ENCODE results near the gene PDZRN4. TPM values are rescaled to one million over a fixed set of nuclear protein-coding genes. Genes with fewer than 3 reads are reported as not detected.

PDZRN4 gene
- total RNA-seq, 6 donors from 2014 or later = 0.17 to 1.3 (median 0.61) TPM; not detected in 1

DNA sequence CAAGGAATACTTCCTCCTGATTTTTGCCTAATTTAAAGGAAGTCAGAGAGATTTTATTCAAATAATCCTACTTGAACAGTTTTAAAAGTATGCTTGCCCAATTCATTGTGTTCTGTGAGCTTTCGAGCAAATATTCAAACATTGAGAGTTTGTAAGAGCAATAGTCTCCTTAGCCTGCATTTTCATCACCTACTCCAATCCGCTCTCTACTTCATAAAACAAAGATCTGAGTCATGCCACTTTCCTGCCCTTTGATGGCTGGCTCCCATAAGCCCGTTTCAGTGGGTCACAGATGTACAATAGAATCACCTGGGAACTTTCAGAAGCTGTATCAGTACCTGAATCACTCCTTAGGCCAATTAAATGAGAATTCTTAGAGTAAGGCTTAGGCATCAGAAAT lies 319.2 kb downstream of the PDZRN4 start:
- WGBS, 2 donors = 65 to 66% methylated on average over 3 of the region's 3 CpGs
- no peak overlapping the region for H3K27ac ChIP-seq

DNA sequence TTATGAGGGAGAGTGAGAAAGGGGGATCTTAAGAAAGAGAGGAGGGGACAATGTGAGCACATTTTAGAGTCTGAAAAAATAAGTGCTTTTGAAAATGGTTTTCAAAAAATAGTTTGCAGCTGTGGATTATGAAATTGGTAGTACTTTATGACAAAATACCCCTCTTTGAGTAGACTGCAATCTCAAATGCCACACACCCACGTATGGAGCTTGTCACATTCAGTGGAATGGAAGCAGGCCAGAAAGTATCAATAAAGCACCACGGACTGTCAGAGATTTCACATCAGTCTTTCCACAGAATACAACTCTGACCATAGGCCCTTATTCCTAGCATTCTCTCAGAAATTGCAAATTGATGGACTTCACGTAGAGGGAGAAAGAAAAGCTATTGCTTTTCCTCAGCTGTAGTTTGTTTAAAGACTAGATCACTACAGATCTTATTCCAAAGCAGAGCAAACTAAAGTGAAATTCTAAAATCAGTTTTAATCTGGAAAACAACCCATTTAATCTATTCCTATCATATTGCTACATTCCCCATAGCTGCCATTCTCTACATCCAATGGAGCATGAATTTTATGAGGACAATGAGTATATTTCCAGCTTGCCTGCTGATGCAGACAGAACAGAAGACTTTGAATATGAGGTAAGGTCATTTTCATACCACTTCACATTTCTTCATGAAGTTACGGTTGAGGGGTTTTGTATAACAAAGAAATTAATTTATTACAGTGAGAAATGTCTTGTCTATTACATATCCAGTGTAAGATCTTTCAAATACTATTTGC lies 321.3 kb downstream of the PDZRN4 start:
- no peak for TF ChIP-seq POLR2AphosphoS5 (IDR thresholded peaks at IDR 0.05)
- no peak for TF ChIP-seq POLR2A (IDR thresholded peaks at IDR 0.05)
- TF ChIP-seq EP300 (IDR thresholded peaks at IDR 0.05) = no peak
- TF ChIP-seq, protein P1, sequence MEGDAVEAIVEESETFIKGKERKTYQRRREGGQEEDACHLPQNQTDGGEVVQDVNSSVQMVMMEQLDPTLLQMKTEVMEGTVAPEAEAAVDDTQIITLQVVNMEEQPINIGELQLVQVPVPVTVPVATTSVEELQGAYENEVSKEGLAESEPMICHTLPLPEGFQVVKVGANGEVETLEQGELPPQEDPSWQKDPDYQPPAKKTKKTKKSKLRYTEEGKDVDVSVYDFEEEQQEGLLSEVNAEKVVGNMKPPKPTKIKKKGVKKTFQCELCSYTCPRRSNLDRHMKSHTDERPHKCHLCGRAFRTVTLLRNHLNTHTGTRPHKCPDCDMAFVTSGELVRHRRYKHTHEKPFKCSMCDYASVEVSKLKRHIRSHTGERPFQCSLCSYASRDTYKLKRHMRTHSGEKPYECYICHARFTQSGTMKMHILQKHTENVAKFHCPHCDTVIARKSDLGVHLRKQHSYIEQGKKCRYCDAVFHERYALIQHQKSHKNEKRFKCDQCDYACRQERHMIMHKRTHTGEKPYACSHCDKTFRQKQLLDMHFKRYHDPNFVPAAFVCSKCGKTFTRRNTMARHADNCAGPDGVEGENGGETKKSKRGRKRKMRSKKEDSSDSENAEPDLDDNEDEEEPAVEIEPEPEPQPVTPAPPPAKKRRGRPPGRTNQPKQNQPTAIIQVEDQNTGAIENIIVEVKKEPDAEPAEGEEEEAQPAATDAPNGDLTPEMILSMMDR (IDR thresholded peaks at IDR 0.05) = no peak
- ATAC-seq (ENCODE audit: low FRiP score in 2 of 2) (no peak), DNase-seq (no peak)
- WGBS, 2 donors = 72 to 79% methylated on average over 4 of the region's 4 CpGs
- no peaks in the 10 kb centered on the region for H3K27me3 ChIP-seq
- H3K4me1 ChIP-seq = peaks cover 0 to 18% (median 11%) of the 10 kb centered on the region in 4 donors
- H3K27ac ChIP-seq = no peak overlapping the region
- no peaks in the 10 kb centered on the region for H3K9me3 ChIP-seq
- H3K36me3 ChIP-seq = no peaks in the 10 kb centered on the region
- H3K4me3 ChIP-seq = no peak overlapping the region

More for the DNA sequence above, 319.2 kb downstream of the PDZRN4 start:
- ATAC-seq (ENCODE audit: low FRiP score in 2 of 2) (peak in 1 of 2 donors; percentile 78), DNase-seq (peak in 1 of 2 donors; percentile 43)
- Histone ChIP-seq H3K27me3 (no peaks in the 10 kb centered on the region), H3K4me3 (no peak overlapping the region), H3K9me3 (no peaks in the 10 kb centered on the region), H3K36me3 (no peaks in the 10 kb centered on the region), H3K4me1 (peaks cover 0 to 6% (median under 1%) of the 10 kb centered on the region in 4 donors)
- TF ChIP-seq EP300 (IDR thresholded peaks at IDR 0.05) (peak in 1 of 4 donors; percentile 24), POLR2A (IDR thresholded peaks at IDR 0.05) (no peak), POLR2AphosphoS5 (IDR thresholded peaks at IDR 0.05) (no peak)
- TF ChIP-seq, protein P1 (IDR thresholded peaks at IDR 0.05) = no peak

DNA sequence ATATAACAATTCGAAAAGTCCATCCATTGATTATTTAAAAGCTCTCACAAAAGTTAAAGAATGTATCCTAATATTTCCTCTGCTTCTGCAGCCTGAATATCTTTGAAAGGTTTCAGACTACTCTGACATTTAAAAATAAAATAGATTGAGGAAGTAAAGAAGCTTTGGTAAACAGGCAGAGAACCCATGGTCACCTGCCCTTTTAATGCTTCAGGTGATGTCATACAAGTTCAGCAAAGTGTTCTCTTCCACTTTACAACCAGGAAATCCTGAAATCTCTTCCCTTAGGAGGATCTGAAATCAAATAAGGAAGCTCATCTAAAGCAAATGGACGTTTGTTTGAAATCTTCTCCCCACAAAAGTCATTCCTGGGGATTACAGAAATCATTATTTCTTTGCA lies 322.4 kb downstream of the PDZRN4 start:
- H3K36me3 ChIP-seq = no peaks in the 10 kb centered on the region
- no peak overlapping the region for H3K4me3 ChIP-seq
- H3K27ac ChIP-seq = no peak overlapping the region
- 53 to 64% methylated on average over 2 of the region's 2 CpGs for WGBS, 2 donors
- H3K9me3 ChIP-seq = no peaks in the 10 kb centered on the region
- DNase-seq (no peak), ATAC-seq (ENCODE audit: low FRiP score in 2 of 2) (no peak)
- H3K27me3 ChIP-seq = no peaks in the 10 kb centered on the region
- TF ChIP-seq, protein P1 (IDR thresholded peaks at IDR 0.05) = no peak
- TF ChIP-seq POLR2A (IDR thresholded peaks at IDR 0.05) = no peak
- TF ChIP-seq POLR2AphosphoS5 (IDR thresholded peaks at IDR 0.05) = no peak
- TF ChIP-seq EP300 (IDR thresholded peaks at IDR 0.05) = no peak
- peaks cover 0 to 18% (median 12%) of the 10 kb centered on the region in 4 donors for H3K4me1 ChIP-seq

DNA sequence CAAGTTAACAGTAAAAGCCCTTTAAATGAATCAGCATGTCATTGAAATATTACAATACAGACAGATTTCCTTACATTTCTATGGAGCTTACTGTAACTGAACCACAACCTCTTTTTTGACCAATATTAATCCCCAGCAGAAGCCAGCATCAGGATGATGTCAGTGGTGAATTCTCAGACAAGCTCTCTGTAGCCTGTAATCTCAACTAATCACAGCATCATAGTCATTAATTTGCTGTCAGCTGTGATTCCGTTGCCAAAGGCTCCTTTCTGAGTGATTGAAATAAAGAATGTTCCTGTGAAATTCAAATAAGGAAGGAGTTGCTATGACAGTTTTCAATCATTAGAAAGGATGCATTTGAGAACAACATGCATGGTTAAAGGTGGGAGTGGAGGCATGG lies 323.1 kb downstream of the PDZRN4 start:
- no peaks in the 10 kb centered on the region for H3K27me3 ChIP-seq
- no peak overlapping the region for H3K4me3 ChIP-seq
- peaks cover 0 to 18% (median 12%) of the 10 kb centered on the region in 4 donors for H3K4me1 ChIP-seq
- H3K9me3 ChIP-seq = no peaks in the 10 kb centered on the region
- no peaks in the 10 kb centered on the region for H3K36me3 ChIP-seq
- no peak overlapping the region for H3K27ac ChIP-seq
- DNase-seq = no peak
- TF ChIP-seq POLR2AphosphoS5 (IDR thresholded peaks at IDR 0.05) (no peak), EP300 (IDR thresholded peaks at IDR 0.05) (no peak), POLR2A (IDR thresholded peaks at IDR 0.05) (no peak)
- TF ChIP-seq, protein P1 (IDR thresholded peaks at IDR 0.05) = no peak
- WGBS, 2 donors = 46 to 47% methylated on average over 1 of the region's 1 CpG
- no peak for ATAC-seq (ENCODE audit: low FRiP score in 2 of 2)
